Endothelial cell (in vitro differentiated cells): ENCODE measurements around the gene MINPP1. TPM values are rescaled to one million over a fixed set of nuclear protein-coding genes. Genes with fewer than 3 reads are reported as not detected.

ENCODE experiments used
- DNase-seq: peaks from one replicate; pipeline ENCODE4 v3.0.0; 2021; ENCODE audit warnings: low spot score
- H3K27ac Mint-ChIP-seq: one replicate; pipeline ENCODE4 v1.8.0; 2021; ENCODE audit warnings: mixed read lengths, inconsistent platforms; ENCODE audit not compliant: unreplicated experiment
- H3K27me3 Mint-ChIP-seq: one replicate; pipeline ENCODE4 v1.8.0; 2021; ENCODE audit warnings: mild to moderate bottlenecking, moderate library complexity, mixed read lengths, inconsistent platforms; ENCODE audit not compliant: unreplicated experiment
- H3K36me3 Mint-ChIP-seq: one replicate; pipeline ENCODE4 v1.8.0; 2021; ENCODE audit warnings: mild to moderate bottlenecking, low read depth, mixed read lengths, inconsistent platforms; ENCODE audit not compliant: unreplicated experiment
- H3K4me1 Mint-ChIP-seq: one replicate; pipeline ENCODE4 v1.8.0; 2021; ENCODE audit warnings: mild to moderate bottlenecking, mixed read lengths, inconsistent platforms; ENCODE audit not compliant: unreplicated experiment
- H3K4me3 Mint-ChIP-seq: one replicate; pipeline ENCODE4 v1.8.0; 2021; ENCODE audit warnings: mild to moderate bottlenecking, mixed read lengths, inconsistent platforms; ENCODE audit not compliant: unreplicated experiment
- H3K9me3 Mint-ChIP-seq: one replicate; pipeline ENCODE4 v1.8.0; 2021; ENCODE audit warnings: mixed read lengths, inconsistent platforms; ENCODE audit not compliant: unreplicated experiment
- total RNA-seq: library from RNA; stranded (reverse); fragmentation: NEBNext Ultra II Directional; extraction: Animal tissue kit (Norgen Biotek cat#: 25700); gene quantifications from one replicate; pipeline ENCODE4 v1.2.1, GENCODE V29; 2021; ENCODE audit not compliant: unreplicated experiment
- TF ChIP-seq, protein P1 (sequence below): fragments of 200-600 bp; sonication (generic); IDR thresholded peaks from one replicate; pipeline ENCODE4 v1.5.0; 2021; ENCODE audit warnings: antibody characterized with exemption; ENCODE audit not compliant: unreplicated experiment

The MINPP1 gene
- total RNA-seq, 1 donor from 2014 or later: 39.5 TPM

- no peak overlapping the region for H3K4me3 Mint-ChIP-seq
- peaks cover 33% of the 10 kb centered on the region for H3K36me3 Mint-ChIP-seq
- no peaks in the 10 kb centered on the region for H3K4me1 Mint-ChIP-seq
- TF ChIP-seq, protein P1, sequence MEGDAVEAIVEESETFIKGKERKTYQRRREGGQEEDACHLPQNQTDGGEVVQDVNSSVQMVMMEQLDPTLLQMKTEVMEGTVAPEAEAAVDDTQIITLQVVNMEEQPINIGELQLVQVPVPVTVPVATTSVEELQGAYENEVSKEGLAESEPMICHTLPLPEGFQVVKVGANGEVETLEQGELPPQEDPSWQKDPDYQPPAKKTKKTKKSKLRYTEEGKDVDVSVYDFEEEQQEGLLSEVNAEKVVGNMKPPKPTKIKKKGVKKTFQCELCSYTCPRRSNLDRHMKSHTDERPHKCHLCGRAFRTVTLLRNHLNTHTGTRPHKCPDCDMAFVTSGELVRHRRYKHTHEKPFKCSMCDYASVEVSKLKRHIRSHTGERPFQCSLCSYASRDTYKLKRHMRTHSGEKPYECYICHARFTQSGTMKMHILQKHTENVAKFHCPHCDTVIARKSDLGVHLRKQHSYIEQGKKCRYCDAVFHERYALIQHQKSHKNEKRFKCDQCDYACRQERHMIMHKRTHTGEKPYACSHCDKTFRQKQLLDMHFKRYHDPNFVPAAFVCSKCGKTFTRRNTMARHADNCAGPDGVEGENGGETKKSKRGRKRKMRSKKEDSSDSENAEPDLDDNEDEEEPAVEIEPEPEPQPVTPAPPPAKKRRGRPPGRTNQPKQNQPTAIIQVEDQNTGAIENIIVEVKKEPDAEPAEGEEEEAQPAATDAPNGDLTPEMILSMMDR: no peak
- no peaks in the 10 kb centered on the region for H3K9me3 Mint-ChIP-seq
- no peak for DNase-seq
- peaks cover 2% of the 10 kb centered on the region for H3K27me3 Mint-ChIP-seq
- H3K27ac Mint-ChIP-seq: no peak overlapping the region
Observed at GRCh38 chr10:87532696-87533095, 28.0 kb downstream of the MINPP1 start.

DNA sequence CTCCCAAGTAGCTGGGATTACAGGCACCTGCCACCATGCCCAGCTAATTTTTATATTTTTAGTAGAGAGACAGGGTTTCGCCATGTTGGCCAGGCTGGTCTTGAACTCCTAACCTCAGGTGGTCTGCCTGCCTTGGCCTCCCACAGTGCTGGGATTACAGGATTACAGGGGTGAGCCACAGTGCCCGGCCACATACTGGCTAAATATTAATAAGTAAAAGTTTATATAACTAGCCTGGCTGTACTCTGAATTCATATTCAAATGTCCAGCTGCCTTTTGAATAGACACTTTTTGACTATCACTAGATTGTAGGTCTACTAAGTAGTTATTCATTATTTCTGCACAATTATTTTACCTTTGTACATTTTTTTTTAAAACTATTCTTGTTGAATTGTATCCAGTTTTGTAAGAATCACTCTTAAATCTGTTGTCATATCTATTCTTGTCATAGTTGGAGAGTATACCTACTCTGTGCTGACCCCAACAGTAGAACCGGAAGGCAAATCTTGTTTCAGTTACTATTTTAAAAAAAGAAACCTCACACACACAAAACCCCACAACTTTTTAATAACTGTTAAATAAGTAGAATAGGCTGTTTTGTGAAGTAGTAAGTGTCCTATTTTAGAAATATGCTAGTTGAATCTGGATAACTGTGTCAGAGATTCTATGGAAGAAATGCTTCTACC, 29.6 kb downstream of the MINPP1 start:
- Mint-ChIP-seq H3K27me3 (no peaks in the 10 kb centered on the region), H3K36me3 (peaks cover 20% of the 10 kb centered on the region), H3K9me3 (no peaks in the 10 kb centered on the region), H3K27ac (no peak overlapping the region), H3K4me1 (peaks cover 5% of the 10 kb centered on the region), H3K4me3 (no peak overlapping the region)
- no peak for DNase-seq
- TF ChIP-seq, protein P1: no peak

GRCh38 chr10:87538092-87539015, 33.7 kb downstream of the MINPP1 start:
- TF ChIP-seq, protein P1: no peak
- H3K36me3 Mint-ChIP-seq: peaks cover 27% of the 10 kb centered on the region
- no peak overlapping the region for H3K27ac Mint-ChIP-seq
- H3K4me1 Mint-ChIP-seq: peaks cover 5% of the 10 kb centered on the region
- H3K4me3 Mint-ChIP-seq: no peak overlapping the region
- DNase-seq: no peak
- H3K27me3 Mint-ChIP-seq: no peaks in the 10 kb centered on the region
- H3K9me3 Mint-ChIP-seq: no peaks in the 10 kb centered on the region

- no peaks in the 10 kb centered on the region for H3K27me3 Mint-ChIP-seq
- DNase-seq: no peak
- peaks cover 36% of the 10 kb centered on the region for H3K36me3 Mint-ChIP-seq
- H3K9me3 Mint-ChIP-seq: no peaks in the 10 kb centered on the region
- no peak overlapping the region for H3K27ac Mint-ChIP-seq
- H3K4me1 Mint-ChIP-seq: peaks cover 5% of the 10 kb centered on the region
- peak overlapping the region; percentile 66 for H3K4me3 Mint-ChIP-seq
- TF ChIP-seq, protein P1: no peak
Observed at GRCh38 chr10:87541114-87541513, 36.4 kb downstream of the MINPP1 start.

DNA sequence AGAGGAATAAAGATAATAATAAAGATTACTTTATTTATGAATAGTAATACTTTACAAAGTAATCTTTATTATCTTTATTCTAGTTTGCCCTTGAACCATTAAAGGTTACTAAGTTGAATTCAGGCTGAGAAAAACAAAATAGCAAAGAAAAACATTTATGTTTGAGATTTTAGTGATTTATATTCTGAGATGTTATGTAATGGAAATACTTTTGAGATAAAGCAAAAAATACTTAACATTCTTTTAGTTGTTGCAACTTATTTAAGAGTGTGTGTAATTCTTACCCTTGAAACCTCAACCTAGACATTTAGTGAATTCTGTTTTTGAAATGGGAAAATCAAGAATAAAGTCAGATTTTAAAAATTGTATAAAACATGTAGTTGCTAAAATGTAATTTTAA, 40.0 kb downstream of the MINPP1 start:
- DNase-seq: no peak
- H3K36me3 Mint-ChIP-seq: peaks cover 36% of the 10 kb centered on the region
- TF ChIP-seq, protein P1: no peak
- H3K4me3 Mint-ChIP-seq: no peak overlapping the region
- no peaks in the 10 kb centered on the region for H3K4me1 Mint-ChIP-seq
- no peaks in the 10 kb centered on the region for H3K9me3 Mint-ChIP-seq
- no peaks in the 10 kb centered on the region for H3K27me3 Mint-ChIP-seq
- H3K27ac Mint-ChIP-seq: no peak overlapping the region
